ENCODE data around the gene SPARCL1. TPM values are rescaled to one million over a fixed set of nuclear protein-coding genes. Genes with fewer than 3 reads are reported as not detected.

The SPARCL1 gene
- total RNA-seq, 1 donor from 2014 or later = 441 TPM

DNA sequence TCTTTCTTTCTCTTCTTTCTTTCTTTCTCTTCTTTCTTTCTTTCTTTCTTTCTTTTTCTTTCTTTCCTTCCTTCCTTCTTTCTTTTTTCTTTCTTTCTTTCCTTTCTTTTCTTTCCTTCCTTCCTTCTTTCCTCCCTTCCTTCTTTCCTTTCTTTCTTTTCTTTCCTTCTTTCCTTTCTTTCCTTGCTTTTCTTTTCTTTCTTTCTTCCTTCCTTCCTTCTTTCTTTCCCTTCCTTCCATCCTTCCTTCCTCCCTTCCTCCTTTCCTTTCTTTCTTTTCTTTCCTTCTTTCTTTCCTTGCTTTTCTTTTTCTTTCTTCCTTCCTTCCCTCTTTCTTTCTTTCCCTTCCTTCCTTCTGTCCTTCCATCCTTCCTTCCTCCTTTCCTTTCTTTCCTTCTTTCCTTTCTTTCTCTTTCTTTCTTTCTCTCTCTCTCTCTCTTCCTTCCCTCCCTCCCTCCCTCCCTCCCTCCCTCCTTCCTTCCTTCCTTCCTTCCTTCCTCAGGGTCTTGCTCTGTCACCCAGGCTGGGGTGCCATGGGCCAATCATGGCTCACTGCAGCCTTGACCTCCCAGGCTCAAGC lies 13.6 kb upstream of the SPARCL1 start:
- intact Hi-C loops (cut with DNase I) = no loop called here
- DNase-seq (ENCODE audit: low spot score) (no peak), ATAC-seq (no peak)

GRCh38 chr4:87541956-87542709 lies 13.0 kb upstream of the SPARCL1 start:
- ATAC-seq = peak; percentile 55
- DNase-seq (ENCODE audit: low spot score) = no peak
- intact Hi-C loops (cut with DNase I) = no loop called here

- DNase-seq (ENCODE audit: low spot score) (no peak), ATAC-seq (no peak)
- intact Hi-C loops (cut with DNase I) = no loop called here
Observed at GRCh38 chr4:87541521-87541920, 12.3 kb upstream of the SPARCL1 start.

DNA sequence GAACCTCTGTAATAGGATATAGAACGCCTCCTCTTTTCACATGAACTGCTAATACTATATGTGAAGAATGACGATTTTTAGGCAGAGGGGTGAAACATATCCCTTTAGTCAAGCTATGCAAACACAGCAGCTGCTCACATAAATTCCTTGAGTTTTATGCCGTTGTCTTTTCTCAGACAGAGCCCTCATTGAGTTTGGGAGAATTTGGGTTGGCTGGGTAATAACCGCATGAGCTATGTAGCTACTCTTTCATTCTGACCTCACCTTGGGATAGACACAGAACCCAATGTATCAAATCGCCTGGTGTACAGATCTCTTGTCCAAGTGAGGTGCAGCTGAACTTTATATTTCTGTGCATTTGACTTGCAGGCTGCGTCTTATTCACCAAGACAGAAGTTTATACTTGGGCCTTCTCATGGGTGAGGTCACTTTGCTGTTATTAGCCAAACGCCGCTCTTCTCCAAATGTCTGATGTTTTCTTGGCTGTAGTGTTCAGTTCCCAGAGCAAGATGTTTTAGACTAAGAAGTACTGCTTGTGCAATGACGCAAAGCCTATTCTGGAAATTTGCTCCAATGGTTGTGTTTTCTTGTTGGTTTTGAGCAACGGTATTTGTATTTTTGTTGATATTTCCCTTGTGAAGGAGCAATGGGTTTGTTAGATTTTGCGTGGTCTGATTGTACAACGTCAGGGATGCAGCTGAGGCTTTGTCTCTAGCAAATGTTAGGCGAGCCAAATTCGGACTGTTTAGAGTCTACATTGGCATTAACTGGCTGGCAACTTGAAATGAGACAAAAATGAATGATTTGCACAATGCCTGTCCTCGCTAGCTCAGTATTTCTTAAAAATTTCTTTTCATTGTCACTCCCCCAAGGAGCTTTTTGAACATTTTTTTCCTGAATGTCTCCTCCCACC lies 11.2 kb upstream of the SPARCL1 start:
- no peak for DNase-seq (ENCODE audit: low spot score)
- intact Hi-C loops (cut with DNase I) = no loop called here
- ATAC-seq = peak; percentile 92

GRCh38 chr4:87532907-87533306 lies 3.7 kb upstream of the SPARCL1 start:
- intact Hi-C loops (cut with DNase I) = loop anchor here (5.0 kb wide), 1 partner anchor 461 kb away; no protein-coding TSS in a partner anchor
- ATAC-seq (no peak), DNase-seq (ENCODE audit: low spot score) (no peak)

GRCh38 chr4:87532109-87532508 lies 2.9 kb upstream of the SPARCL1 start:
- no peak for DNase-seq (ENCODE audit: low spot score)
- no peak for ATAC-seq
- intact Hi-C loops (cut with DNase I) = loop anchor here (5.0 kb wide), 1 partner anchor 460 kb away; no protein-coding TSS in a partner anchor

DNA sequence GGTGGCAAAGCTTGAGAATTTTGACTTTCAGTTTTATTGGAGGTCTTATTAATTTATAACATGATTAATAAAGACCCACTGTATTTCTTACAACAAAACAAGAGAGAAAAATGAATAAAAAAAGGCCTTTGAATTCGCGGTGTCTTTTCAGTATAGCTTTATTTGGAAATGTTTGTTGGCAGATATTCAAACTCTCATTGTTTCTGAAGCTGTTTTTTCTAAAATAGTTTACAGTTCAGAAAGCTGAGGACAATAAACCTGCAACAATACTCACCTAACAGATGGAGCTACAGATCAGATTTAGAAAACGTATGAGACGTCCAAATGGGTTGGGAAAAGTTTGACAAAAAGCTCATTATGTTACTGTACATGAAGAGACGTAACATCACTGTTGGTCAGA lies 2.4 kb upstream of the SPARCL1 start:
- DNase-seq (ENCODE audit: low spot score) = no peak
- ATAC-seq = no peak
- intact Hi-C loops (cut with DNase I) = loop anchor here (5.0 kb wide), 1 partner anchor 459 kb away; no protein-coding TSS in a partner anchor

GRCh38 chr4:87530868-87531267 lies 1.7 kb upstream of the SPARCL1 start:
- intact Hi-C loops (cut with DNase I) = loop anchor here (5.0 kb wide), 1 partner anchor 459 kb away; no protein-coding TSS in a partner anchor
- DNase-seq (ENCODE audit: low spot score) (peak; percentile 77), ATAC-seq (peak; percentile 96)

DNA sequence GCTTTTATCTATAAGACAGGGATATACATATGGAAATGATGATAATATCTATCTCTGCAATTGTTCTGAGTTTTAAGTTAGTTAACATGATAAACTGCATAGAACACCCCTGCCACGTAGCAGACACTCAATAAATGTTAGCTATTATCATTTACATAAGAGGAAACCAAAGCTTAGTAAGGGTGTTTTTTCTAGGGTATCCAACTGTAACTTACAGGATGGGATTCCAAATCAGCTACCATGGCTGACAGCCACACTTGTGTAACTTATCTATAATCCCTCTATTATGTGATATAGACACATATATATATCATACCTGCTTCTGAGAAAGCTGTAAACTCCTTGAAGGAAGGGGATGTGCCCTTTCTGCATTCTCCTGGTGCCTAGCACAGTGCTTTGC lies 1.1 kb upstream of the SPARCL1 start:
- DNase-seq (ENCODE audit: low spot score) (no peak), ATAC-seq (no peak)
- intact Hi-C loops (cut with DNase I) = loop anchor here (5.0 kb wide), 1 partner anchor 458 kb away; no protein-coding TSS in a partner anchor

- ATAC-seq (peak; percentile 47), DNase-seq (ENCODE audit: low spot score) (no peak)
- intact Hi-C loops (cut with DNase I) = no loop called here
Observed at GRCh38 chr4:87527431-87528220, 1.6 kb downstream of the SPARCL1 start.

DNA sequence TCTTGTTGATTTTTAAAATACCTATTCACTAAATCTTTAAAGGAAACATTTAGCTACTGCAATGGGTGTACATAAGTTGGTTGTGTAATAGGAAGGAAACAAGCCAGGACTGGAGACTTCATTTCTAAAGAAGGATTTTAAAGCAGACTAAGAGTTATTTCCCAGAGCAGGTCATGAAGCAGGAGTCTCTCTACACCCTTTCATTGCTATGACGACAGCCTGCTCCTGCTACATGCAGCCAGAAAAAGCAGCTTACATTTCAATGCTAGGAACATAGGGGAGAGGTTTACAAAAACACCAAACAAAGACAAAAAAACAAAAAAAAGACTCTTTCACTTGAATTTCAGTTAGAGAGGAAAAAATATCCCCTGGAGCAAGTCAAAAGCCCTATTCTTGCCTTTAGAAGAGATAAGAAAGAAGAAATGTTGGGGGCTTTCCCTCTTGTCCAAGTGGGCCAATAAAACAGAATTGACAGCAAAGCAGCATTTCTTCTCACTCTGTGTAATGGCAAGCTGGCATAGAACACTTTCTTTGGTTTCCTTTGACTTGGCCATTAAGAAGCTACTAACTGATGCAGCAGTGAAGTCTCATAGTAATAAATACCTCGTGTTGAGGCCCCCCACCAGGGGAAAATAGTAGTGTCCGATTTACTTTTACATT lies 3.4 kb downstream of the SPARCL1 start:
- ATAC-seq = peak; percentile 69
- intact Hi-C loops (cut with DNase I) = no loop called here
- no peak for DNase-seq (ENCODE audit: low spot score)

GRCh38 chr4:87524456-87524855 lies 4.7 kb downstream of the SPARCL1 start:
- intact Hi-C loops (cut with DNase I) = no loop called here
- no peak for ATAC-seq
- no peak for DNase-seq (ENCODE audit: low spot score)

GRCh38 chr4:87523307-87523706 lies 5.9 kb downstream of the SPARCL1 start:
- DNase-seq (ENCODE audit: low spot score) = no peak
- intact Hi-C loops (cut with DNase I) = no loop called here

DNA sequence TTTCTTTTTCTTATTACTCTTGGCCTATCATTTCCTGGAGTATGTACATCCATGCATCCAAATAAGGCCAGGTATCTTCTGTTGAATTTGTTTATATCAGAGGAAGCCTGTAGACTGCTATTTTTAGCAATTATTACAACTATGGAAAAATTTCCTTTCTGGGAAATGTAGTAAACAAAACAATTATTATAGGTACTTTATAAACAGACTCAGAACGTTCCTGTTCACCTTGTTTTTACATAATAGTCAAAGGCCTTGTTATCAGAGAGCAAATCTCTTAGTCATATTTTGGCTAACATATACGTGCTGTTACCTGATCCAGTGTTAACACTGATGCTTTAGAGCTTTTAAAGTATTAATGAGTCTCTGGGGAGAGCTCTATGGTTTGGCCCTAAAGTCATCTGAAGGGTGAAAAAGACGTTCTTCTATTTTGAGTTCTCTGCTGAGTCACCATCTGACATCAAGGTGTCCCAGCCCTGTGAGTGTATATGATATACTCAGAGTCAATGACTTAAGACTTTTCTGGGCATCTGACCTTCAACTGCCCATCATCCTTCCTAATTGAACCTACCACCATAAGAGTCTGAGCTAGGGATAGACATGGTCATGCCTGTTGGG lies 7.3 kb downstream of the SPARCL1 start:
- intact Hi-C loops (cut with DNase I) = no loop called here
- ATAC-seq (peak; percentile 35), DNase-seq (ENCODE audit: low spot score) (no peak)

More at GRCh38 chr4:87523307-87523706, 5.9 kb downstream of the SPARCL1 start:
- ATAC-seq = no peak

GRCh38 chr4:87521319-87521718 lies 7.9 kb downstream of the SPARCL1 start:
- no peak for ATAC-seq
- no peak for DNase-seq (ENCODE audit: low spot score)
- intact Hi-C loops (cut with DNase I) = no loop called here

DNA sequence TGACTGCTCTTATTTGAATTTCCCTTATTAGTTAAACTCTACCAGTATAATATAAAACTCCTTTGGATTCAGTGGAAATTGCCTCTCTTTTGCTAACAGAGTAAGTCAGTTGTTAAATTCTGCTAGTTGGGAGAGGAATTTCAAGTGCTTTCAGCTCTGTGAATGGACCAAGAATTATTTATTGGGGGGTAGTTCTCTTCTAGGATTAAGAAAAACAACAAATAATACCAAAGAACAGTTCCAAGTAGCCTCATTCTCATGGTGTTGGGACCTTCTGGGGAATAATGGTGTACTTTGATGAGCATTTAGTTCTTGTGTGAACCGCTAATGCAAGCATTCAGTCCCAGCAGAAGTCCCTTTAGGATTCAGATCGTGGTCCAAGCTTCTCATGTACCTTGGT lies 11.6 kb downstream of the SPARCL1 start:
- ATAC-seq = no peak
- DNase-seq (ENCODE audit: low spot score) = no peak
- intact Hi-C loops (cut with DNase I) = no loop called here

GRCh38 chr4:87516683-87517082 lies 12.5 kb downstream of the SPARCL1 start:
- no peak for ATAC-seq
- DNase-seq (ENCODE audit: low spot score) = no peak
- intact Hi-C loops (cut with DNase I) = no loop called here

DNA sequence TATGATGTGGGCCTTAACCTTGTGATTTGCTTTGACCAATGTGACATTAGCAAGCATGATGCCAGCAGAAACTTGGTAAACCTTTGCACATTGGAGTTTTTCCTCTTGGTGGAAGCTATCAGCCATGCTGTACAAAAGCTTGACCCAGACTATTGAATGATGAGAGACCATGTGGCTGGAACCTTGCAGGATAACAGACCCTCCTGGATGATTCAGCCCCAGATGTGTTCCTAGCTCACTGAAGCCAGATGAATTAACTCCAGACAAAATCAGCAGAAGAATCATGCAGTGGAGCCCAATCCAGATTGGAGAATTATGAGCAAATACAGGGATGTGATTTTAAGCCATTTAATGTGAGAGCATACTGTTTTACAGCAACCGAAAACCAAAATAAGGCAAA lies 16.8 kb downstream of the SPARCL1 start:
- DNase-seq (ENCODE audit: low spot score) = no peak
- no peak for ATAC-seq
- intact Hi-C loops (cut with DNase I) = no loop called here

Data from sciatic nerve (tissue), 2 donors.